ENCODE results near the gene NUP214.

The NUP214 gene

GRCh38 chr9:131193051-131193450 is 67.7 kb downstream of the NUP214 start:
- TF ChIP-seq CTCF (IDR thresholded peaks at IDR 0.05; ENCODE audit: control extremely low read depth, extremely low read depth, low read depth, missing control alignments), result no peak
- POLR2A ChIA-PET, result no interaction called here
- no peak for DNase-seq (ENCODE audit: extremely low spot score)
- CTCF ChIA-PET, result interaction anchor here (8.6 kb wide), 1 partner anchor 14 kb away, joined by 43 read pairs; no protein-coding TSS in a partner anchor

- ChIA-PET CTCF (interaction anchor here (8.6 kb wide), 1 partner anchor 15 kb away, joined by 43 read pairs; no protein-coding TSS in a partner anchor), POLR2A (no interaction called here)
- TF ChIP-seq CTCF (IDR thresholded peaks at IDR 0.05; ENCODE audit: control extremely low read depth, extremely low read depth, low read depth, missing control alignments), result no peak
- no peak for DNase-seq (ENCODE audit: extremely low spot score)
Observed at GRCh38 chr9:131194762-131195161, 69.4 kb downstream of the NUP214 start.

GRCh38 chr9:131197160-131197911 is 72.0 kb downstream of the NUP214 start:
- ChIA-PET POLR2A (interaction anchor here (0.5 kb wide), 1 partner anchor 75 kb away, joined by 3 read pairs; no protein-coding TSS in a partner anchor), CTCF (interaction anchor here (0.6 to 8.6 kb wide), 6 partner anchors 9 to 140 kb away, joined by 3 to 43 read pairs (median 4); no protein-coding TSS in a partner anchor)
- DNase-seq (ENCODE audit: extremely low spot score), result no peak
- TF ChIP-seq CTCF (IDR thresholded peaks at IDR 0.05; ENCODE audit: control extremely low read depth, extremely low read depth, low read depth, missing control alignments), result no peak

- DNase-seq (ENCODE audit: extremely low spot score), result no peak
- TF ChIP-seq CTCF (IDR thresholded peaks at IDR 0.05; ENCODE audit: control extremely low read depth, extremely low read depth, low read depth, missing control alignments), result no peak
- ChIA-PET CTCF (interaction anchor here (1.1 to 8.6 kb wide), 5 partner anchors 10 to 139 kb away, joined by 3 to 43 read pairs (median 4); no protein-coding TSS in a partner anchor), POLR2A (no interaction called here)
Observed at GRCh38 chr9:131198041-131198715, 72.8 kb downstream of the NUP214 start.

GRCh38 chr9:131201856-131202255 is 76.5 kb downstream of the NUP214 start:
- CTCF ChIA-PET, result no interaction called here
- DNase-seq (ENCODE audit: extremely low spot score), result no peak
- POLR2A ChIA-PET, result no interaction called here
- TF ChIP-seq CTCF (IDR thresholded peaks at IDR 0.05; ENCODE audit: control extremely low read depth, extremely low read depth, low read depth, missing control alignments), result no peak

- POLR2A ChIA-PET, result no interaction called here
- no peak for TF ChIP-seq CTCF (IDR thresholded peaks at IDR 0.05; ENCODE audit: control extremely low read depth, extremely low read depth, low read depth, missing control alignments)
- DNase-seq (ENCODE audit: extremely low spot score), result peak; percentile 32
- CTCF ChIA-PET, result interaction anchor here (0.8 to 0.9 kb wide), 2 partner anchors 25 to 71 kb away, joined by 3 to 4 read pairs; no protein-coding TSS in a partner anchor
Observed at GRCh38 chr9:131203431-131204218, 78.2 kb downstream of the NUP214 start.

All from GM10248 (cell line).